C4-2B (cell line): ENCODE results near the gene TBX21.

Source experiments
- ZFX ChIP-seq: fragments of 450-650 bp; IDR thresholded peaks from 2 replicates; pipeline ENCODE4 v1.6.1; 2017
- TF ChIP-seq, protein P1 (sequence below): fragments of 450-650 bp; conservative IDR thresholded peaks from 2 replicates; pipeline ENCODE4 v1.5.1; 2017; ENCODE audit warnings: mild to moderate bottlenecking

DNA sequence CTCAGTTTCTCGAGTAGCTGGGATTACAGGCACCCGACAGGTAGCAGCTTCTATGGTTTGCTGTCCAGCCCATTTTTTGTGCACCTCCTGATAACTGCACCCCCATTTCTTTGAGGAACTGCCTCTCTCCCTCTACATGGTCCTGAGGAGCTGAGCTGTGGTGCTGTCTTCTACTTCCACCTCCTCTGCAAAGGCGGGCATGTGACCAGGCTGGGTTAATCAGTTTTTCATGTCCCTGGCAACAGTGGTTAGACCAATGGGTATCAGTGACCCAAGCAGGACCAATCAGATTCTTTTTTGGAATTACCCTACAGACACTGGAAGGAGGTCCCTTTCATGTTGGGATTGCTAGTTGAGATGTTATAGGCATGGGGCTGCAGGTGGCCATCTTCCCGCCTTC is 41.3 kb downstream of the TBX21 start:
- TF ChIP-seq, protein P1, sequence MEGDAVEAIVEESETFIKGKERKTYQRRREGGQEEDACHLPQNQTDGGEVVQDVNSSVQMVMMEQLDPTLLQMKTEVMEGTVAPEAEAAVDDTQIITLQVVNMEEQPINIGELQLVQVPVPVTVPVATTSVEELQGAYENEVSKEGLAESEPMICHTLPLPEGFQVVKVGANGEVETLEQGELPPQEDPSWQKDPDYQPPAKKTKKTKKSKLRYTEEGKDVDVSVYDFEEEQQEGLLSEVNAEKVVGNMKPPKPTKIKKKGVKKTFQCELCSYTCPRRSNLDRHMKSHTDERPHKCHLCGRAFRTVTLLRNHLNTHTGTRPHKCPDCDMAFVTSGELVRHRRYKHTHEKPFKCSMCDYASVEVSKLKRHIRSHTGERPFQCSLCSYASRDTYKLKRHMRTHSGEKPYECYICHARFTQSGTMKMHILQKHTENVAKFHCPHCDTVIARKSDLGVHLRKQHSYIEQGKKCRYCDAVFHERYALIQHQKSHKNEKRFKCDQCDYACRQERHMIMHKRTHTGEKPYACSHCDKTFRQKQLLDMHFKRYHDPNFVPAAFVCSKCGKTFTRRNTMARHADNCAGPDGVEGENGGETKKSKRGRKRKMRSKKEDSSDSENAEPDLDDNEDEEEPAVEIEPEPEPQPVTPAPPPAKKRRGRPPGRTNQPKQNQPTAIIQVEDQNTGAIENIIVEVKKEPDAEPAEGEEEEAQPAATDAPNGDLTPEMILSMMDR: no peak
- no peak for TF ChIP-seq ZFX
